CD4-positive, alpha-beta memory T cell (primary cell): ENCODE measurements around the gene ACBD4. TPM values are rescaled to one million over a fixed set of nuclear protein-coding genes. Genes with fewer than 3 reads are reported as not detected.
A peak's percentile ranks its signal among the peaks of the same experiment; 100 is the strongest.

Source experiments
- CTCF ChIA-PET: fragments of 350-600 bp; sonication (Branson Sonifier 250); formaldehyde crosslinking; loops from one replicate; lab custom pipeline; 2021; ENCODE audit warnings: inconsistent platforms; ENCODE audit not compliant: partially characterized antibody; lab: Charles Lee
- POLR2A ChIA-PET: fragments of 350-600 bp; sonication (Branson Sonifier 250); formaldehyde crosslinking; loops from one replicate; lab custom pipeline; 2021; ENCODE audit not compliant: partially characterized antibody; lab: Charles Lee
- DNase-seq, 5 donors: peaks; one replicate each; pipeline versions ENCODE4 v3.0.0 to v3.0.0-alpha.2; 2020 to 2022; ENCODE audit warnings: mixed read lengths in 1 of 5
- H3K27ac ChIP-seq: one replicate; pipeline ENCODE4 v1.7.0; 2013; ENCODE audit warnings: low read depth, low read length
- H3K27me3 ChIP-seq: 2 replicates; pipeline ENCODE4 v1.7.0; 2013; ENCODE audit warnings: mild to moderate bottlenecking, low read length, moderate library complexity; ENCODE audit not compliant: insufficient read depth
- H3K36me3 ChIP-seq: 2 replicates; pipeline ENCODE4 v1.7.0; 2013; ENCODE audit warnings: mild to moderate bottlenecking, low read length, moderate library complexity; ENCODE audit not compliant: insufficient read depth
- H3K4me1 ChIP-seq: 2 replicates; pipeline ENCODE4 v1.7.0; 2013; ENCODE audit warnings: mild to moderate bottlenecking, low read length, moderate library complexity; ENCODE audit not compliant: insufficient read depth
- H3K4me3 ChIP-seq, 2 donors: one replicate each; pipeline ENCODE4 v1.7.0; 2013; ENCODE audit warnings: low read length in 2 of 2, mild to moderate bottlenecking in 1 of 2
- H3K9me3 ChIP-seq, 2 donors: one replicate each; pipeline ENCODE4 v1.7.0; 2013; ENCODE audit warnings: low read length in 2 of 2, control low read depth in 1 of 2; ENCODE audit not compliant: control insufficient read depth in 1 of 2
- H3K27ac Mint-ChIP-seq, 7 donors: one replicate each; pipeline ENCODE4 v1.8.0; 2020 to 2021; ENCODE audit warnings: mixed read lengths in 7 of 7, mild to moderate bottlenecking in 6 of 7, inconsistent platforms in 3 of 7, moderate library complexity in 3 of 7
- H3K27me3 Mint-ChIP-seq, 2 donors: one replicate each; pipeline ENCODE4 v1.8.0; 2020 to 2021; ENCODE audit warnings: mixed read lengths in 2 of 2
- H3K36me3 Mint-ChIP-seq, 2 donors: one replicate each; pipeline ENCODE4 v1.8.0; 2020 to 2021; ENCODE audit warnings: mixed read lengths in 2 of 2, inconsistent platforms in 1 of 2, mild to moderate bottlenecking in 1 of 2
- H3K4me1 Mint-ChIP-seq, 4 donors: one replicate each; pipeline ENCODE4 v1.8.0; 2020 to 2021; ENCODE audit warnings: mixed read lengths in 4 of 4, mild to moderate bottlenecking in 1 of 4
- H3K4me3 Mint-ChIP-seq, 8 donors: one replicate each; pipeline ENCODE4 v1.8.0; 2020 to 2021; ENCODE audit warnings: mixed read lengths in 8 of 8, mild to moderate bottlenecking in 7 of 8, moderate library complexity in 6 of 8, inconsistent platforms in 3 of 8
- H3K9me3 Mint-ChIP-seq, 8 donors: one replicate each; pipeline ENCODE4 v1.8.0; 2020 to 2021; ENCODE audit warnings: mixed read lengths in 8 of 8, mild to moderate bottlenecking in 5 of 8, inconsistent platforms in 3 of 8, moderate library complexity in 1 of 8
- intact Hi-C: fragments of 100-400 bp; cut with micrococcal nuclease; formaldehyde crosslinking; loops from one replicate; pipeline ENCODE4 v1.15.1; 2023
- polyA plus RNA-seq, 2 donors: library from polyadenylated mRNA; unstranded; fragments of 300-500 nt; fragmentation: Illumina TruSeq; gene quantifications; one replicate each; pipeline ENCODE4 v1.2.3, GENCODE V29; 2021
- total RNA-seq, 2 experiments: library from RNA; stranded (reverse); gene quantifications; one replicate each; pipeline ENCODE4 v1.2.3, GENCODE V29; 2021

The ACBD4 gene
- total and polyA plus RNA-seq, 4 experiments from 2014 or later = 10.3 to 48.1 (median 26.2) TPM

DNA sequence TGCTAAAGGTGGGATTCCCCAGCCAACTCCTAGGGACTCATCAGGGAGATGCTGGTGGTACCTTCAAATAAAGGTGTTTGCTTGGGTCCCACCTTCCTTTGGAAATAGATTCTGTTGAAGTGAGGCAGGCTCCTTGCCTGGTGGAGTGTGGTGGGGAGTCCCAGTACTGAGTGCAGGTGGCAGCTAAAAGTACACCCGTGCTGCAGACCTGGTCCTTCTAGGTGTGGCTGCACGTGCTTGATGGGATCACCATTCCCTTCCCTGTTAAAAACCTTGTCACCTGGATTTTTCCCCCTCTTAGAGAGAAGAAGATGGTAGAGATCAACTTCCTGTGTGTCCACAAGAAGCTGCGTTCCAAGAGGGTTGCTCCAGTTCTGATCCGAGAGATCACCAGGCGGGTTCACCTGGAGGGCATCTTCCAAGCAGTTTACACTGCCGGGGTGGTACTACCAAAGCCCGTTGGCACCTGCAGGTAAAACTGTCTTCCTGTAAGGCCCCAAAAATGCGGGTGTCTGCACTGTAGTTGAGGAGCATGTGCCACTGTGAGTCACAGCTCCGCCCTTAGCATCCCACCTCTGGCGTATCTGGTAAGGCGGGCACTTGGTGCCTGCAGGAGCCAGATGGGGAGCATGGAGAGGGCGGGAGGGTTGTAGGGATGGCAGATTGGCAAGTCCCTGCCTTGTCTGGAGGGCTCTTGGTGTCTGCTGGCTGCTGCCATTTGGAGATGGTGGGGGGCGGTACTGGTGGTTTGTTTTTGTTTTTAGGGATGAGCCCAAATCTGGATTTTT, 37.2 kb upstream of the ACBD4 start:
- Mint-ChIP-seq H3K4me3 (no peak overlapping the region), H3K4me1 (no peaks in the 10 kb centered on the region), H3K9me3 (no peaks in the 10 kb centered on the region), H3K36me3 (peaks cover 59 to 73% of the 10 kb centered on the region in 2 donors), H3K27me3 (no peaks in the 10 kb centered on the region), H3K27ac (peak overlapping the region in 2 of 7 donors; percentile 23 to 59)
- ChIA-PET POLR2A (interaction anchor here (1.0 to 1.8 kb wide), 3 partner anchors 16 to 37 kb away, joined by 3 to 8 read pairs (median 3); partner anchors contain the start of gene NMT1), CTCF (interaction anchor here (0.7 to 4.3 kb wide), 20 partner anchors 9 to 323 kb away, joined by 3 to 40 read pairs (median 6); partner anchors contain the start of genes ACBD4, DCAKD and NMT1)
- H3K36me3 ChIP-seq = peaks cover 71% of the 10 kb centered on the region
- intact Hi-C loops = loop anchor here (5.0 kb wide), 1 partner anchor 46 kb away; the partner anchor contains the start of gene DCAKD
- no peaks in the 10 kb centered on the region for H3K27me3 ChIP-seq
- no peaks in the 10 kb centered on the region for H3K9me3 ChIP-seq
- no peak for DNase-seq
- H3K4me3 ChIP-seq = no peak overlapping the region
- no peaks in the 10 kb centered on the region for H3K4me1 ChIP-seq
- no peak overlapping the region for H3K27ac ChIP-seq

- Histone ChIP-seq H3K4me3 (no peak overlapping the region), H3K27me3 (no peaks in the 10 kb centered on the region), H3K27ac (no peak overlapping the region), H3K4me1 (no peaks in the 10 kb centered on the region), H3K36me3 (peaks cover 74% of the 10 kb centered on the region), H3K9me3 (no peaks in the 10 kb centered on the region)
- peak; percentile 58 to 76 (median 67) for DNase-seq
- Mint-ChIP-seq H3K4me3 (no peak overlapping the region), H3K4me1 (no peaks in the 10 kb centered on the region), H3K36me3 (peaks cover 56 to 72% of the 10 kb centered on the region in 2 donors), H3K9me3 (no peaks in the 10 kb centered on the region), H3K27me3 (no peaks in the 10 kb centered on the region), H3K27ac (peak overlapping the region in 3 of 7 donors; percentile 59 to 66 (median 66))
- intact Hi-C loops = loop anchor here (1.0 to 5.0 kb wide), 3 partner anchors 47 to 324 kb away; partner anchors contain the start of gene DCAKD
- ChIA-PET CTCF (interaction anchor here (0.6 to 4.3 kb wide), 31 partner anchors 10 to 345 kb away, joined by 3 to 40 read pairs (median 4); partner anchors contain the start of genes ACBD4, DCAKD and NMT1), POLR2A (interaction anchor here (1.0 to 1.8 kb wide), 3 partner anchors 15 to 37 kb away, joined by 3 to 8 read pairs (median 3); partner anchors contain the start of gene NMT1)
These were observed 36.4 kb upstream of the ACBD4 start for GRCh38 chr17:45098869-45099616.

DNA sequence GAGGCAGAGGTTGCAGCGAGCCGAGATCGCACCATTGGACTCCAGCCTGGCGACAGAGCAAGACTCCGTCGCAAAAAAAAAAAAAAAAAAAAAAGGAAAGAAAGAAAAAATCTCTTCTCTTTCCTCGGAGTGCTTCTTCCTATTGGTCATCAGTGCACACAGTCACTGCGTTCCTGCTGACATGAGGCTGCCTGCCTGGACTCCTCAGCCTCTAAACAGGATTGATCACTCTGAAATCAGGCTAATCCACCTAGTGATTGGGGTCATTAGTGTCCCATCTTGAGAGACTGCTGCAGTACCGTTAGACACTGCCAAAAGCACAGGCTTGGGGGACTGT, 34.0 kb upstream of the ACBD4 start:
- no peaks in the 10 kb centered on the region for H3K4me1 Mint-ChIP-seq
- peaks cover 54 to 79% of the 10 kb centered on the region in 2 donors for H3K36me3 Mint-ChIP-seq
- H3K4me3 ChIP-seq = no peak overlapping the region
- H3K9me3 ChIP-seq = no peaks in the 10 kb centered on the region
- no peak overlapping the region for H3K4me3 Mint-ChIP-seq
- H3K27me3 Mint-ChIP-seq = no peaks in the 10 kb centered on the region
- no peaks in the 10 kb centered on the region for H3K9me3 Mint-ChIP-seq
- DNase-seq = no peak
- H3K4me1 ChIP-seq = no peaks in the 10 kb centered on the region
- peak overlapping the region in 2 of 7 donors; percentile 48 to 78 for H3K27ac Mint-ChIP-seq
- peaks cover 82% of the 10 kb centered on the region for H3K36me3 ChIP-seq
- POLR2A ChIA-PET = no interaction called here
- H3K27me3 ChIP-seq = no peaks in the 10 kb centered on the region
- CTCF ChIA-PET = interaction anchor here (0.7 kb wide), 1 partner anchor 25 kb away, joined by 3 read pairs; no protein-coding TSS in a partner anchor
- H3K27ac ChIP-seq = no peak overlapping the region
- intact Hi-C loops = no loop called here

DNA sequence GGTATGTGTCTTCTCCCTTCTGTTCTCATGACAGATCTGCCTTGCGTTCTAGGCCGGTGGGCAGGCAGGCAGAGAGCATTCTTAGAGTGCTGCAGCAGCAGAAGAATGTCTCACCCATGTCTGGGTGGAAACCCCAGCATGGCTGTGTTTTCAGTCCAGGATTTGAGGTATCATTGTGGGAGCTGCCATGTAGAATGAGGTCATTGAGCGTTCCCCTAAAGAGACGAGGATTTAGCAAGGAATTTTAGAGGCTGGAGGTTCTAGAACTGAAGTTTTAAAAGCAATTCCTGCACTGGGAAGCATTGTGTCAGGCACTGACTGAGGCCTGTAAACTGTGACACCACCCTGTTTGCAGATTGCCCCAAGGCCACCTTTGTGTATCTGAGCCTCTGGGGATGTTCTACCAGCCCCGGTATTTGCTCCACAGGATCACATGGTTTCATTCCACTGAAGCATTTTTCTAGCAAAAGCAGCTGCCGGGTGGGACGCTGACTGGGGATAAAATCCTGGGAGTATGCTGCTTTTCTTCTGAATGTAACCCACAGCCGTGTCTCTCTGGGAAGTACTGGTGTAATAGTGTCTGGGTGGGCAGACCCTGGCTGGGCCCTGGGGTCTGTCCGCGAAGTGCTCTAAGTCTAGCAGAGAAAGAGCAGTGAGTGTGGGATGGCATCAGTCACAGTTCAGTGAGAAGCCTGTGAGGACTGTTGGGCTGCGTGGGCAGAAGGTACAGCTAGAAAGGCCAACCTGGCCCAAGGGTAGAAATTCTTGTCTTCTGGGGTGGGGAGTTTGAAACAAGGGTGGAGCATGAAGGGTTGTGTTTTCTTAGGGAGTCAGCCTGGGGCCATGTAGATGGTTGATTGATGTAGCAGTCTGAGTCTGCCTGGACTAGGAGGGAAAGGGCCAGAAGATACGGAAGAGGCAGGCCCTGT, 33.3 kb upstream of the ACBD4 start:
- Mint-ChIP-seq H3K4me3 (no peak overlapping the region), H3K4me1 (no peaks in the 10 kb centered on the region), H3K9me3 (no peaks in the 10 kb centered on the region), H3K36me3 (peaks cover 52 to 79% of the 10 kb centered on the region in 2 donors), H3K27me3 (no peaks in the 10 kb centered on the region), H3K27ac (peak overlapping the region in 4 of 7 donors; percentile 38 to 84 (median 63))
- no peak for DNase-seq
- intact Hi-C loops = no loop called here
- no peak overlapping the region for H3K27ac ChIP-seq
- no peaks in the 10 kb centered on the region for H3K27me3 ChIP-seq
- H3K4me1 ChIP-seq = no peaks in the 10 kb centered on the region
- no peaks in the 10 kb centered on the region for H3K9me3 ChIP-seq
- POLR2A ChIA-PET = no interaction called here
- H3K36me3 ChIP-seq = peaks cover 81% of the 10 kb centered on the region
- H3K4me3 ChIP-seq = no peak overlapping the region
- CTCF ChIA-PET = no interaction called here

DNA sequence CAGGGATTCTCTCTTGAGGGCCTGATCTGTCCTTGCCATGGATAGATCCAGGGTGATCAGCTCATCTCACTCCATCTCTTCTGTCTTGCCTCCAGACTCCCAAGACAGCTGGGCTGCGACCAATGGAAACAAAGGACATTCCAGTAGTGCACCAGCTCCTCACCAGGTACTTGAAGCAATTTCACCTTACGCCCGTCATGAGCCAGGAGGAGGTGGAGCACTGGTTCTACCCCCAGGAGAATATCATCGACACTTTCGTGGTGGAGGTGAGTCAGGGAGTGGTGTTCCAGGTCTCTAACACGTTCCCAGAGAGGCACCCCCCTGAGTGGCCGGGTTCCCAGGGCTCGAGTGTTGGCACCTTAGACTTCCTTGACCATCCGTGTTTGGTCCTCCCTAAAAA, 32.6 kb upstream of the ACBD4 start:
- no peaks in the 10 kb centered on the region for H3K9me3 ChIP-seq
- intact Hi-C loops = no loop called here
- peaks cover 50 to 75% of the 10 kb centered on the region in 2 donors for H3K36me3 Mint-ChIP-seq
- H3K4me3 Mint-ChIP-seq = no peak overlapping the region
- no peaks in the 10 kb centered on the region for H3K9me3 Mint-ChIP-seq
- H3K27ac ChIP-seq = no peak overlapping the region
- H3K4me1 ChIP-seq = no peaks in the 10 kb centered on the region
- peaks cover 78% of the 10 kb centered on the region for H3K36me3 ChIP-seq
- ChIA-PET CTCF (interaction anchor here (1.5 kb wide), 1 partner anchor 32 kb away, joined by 4 read pairs; the partner anchor contains the start of gene ACBD4), POLR2A (no interaction called here)
- no peaks in the 10 kb centered on the region for H3K4me1 Mint-ChIP-seq
- H3K27me3 ChIP-seq = no peaks in the 10 kb centered on the region
- peak overlapping the region in 1 of 7 donors; percentile 84 for H3K27ac Mint-ChIP-seq
- DNase-seq = no peak
- no peak overlapping the region for H3K4me3 ChIP-seq
- H3K27me3 Mint-ChIP-seq = no peaks in the 10 kb centered on the region

GRCh38 chr17:45103269-45103795, 32.2 kb upstream of the ACBD4 start:
- Histone ChIP-seq H3K4me1 (no peaks in the 10 kb centered on the region), H3K4me3 (no peak overlapping the region), H3K9me3 (no peaks in the 10 kb centered on the region), H3K36me3 (peaks cover 75% of the 10 kb centered on the region), H3K27ac (no peak overlapping the region), H3K27me3 (no peaks in the 10 kb centered on the region)
- Mint-ChIP-seq H3K9me3 (no peaks in the 10 kb centered on the region), H3K4me1 (no peaks in the 10 kb centered on the region), H3K36me3 (peaks cover 49 to 74% of the 10 kb centered on the region in 2 donors), H3K27ac (peak overlapping the region in 1 of 7 donors; percentile 47), H3K4me3 (no peak overlapping the region), H3K27me3 (no peaks in the 10 kb centered on the region)
- DNase-seq = no peak
- ChIA-PET POLR2A (no interaction called here), CTCF (interaction anchor here (1.5 kb wide), 1 partner anchor 32 kb away, joined by 4 read pairs; the partner anchor contains the start of gene ACBD4)
- intact Hi-C loops = no loop called here
